COLO668 (cell line): ENCODE measurements around the gene ZNF554.
"Not testable (repeated sequence)": the region's sequence is repeated elsewhere in the genome, so short reads cannot be mapped to it uniquely, and the experiment has no call there.

Experiments
- DNase-seq: peaks from one replicate; lab custom pipeline; 2025; ENCODE audit not compliant: unreplicated experiment; lab: John Stamatoyannopoulos, UW

ZNF554 gene

GRCh38 chr19:2865334-2866100, 45.8 kb downstream of the ZNF554 start:
- no peak for DNase-seq

DNA sequence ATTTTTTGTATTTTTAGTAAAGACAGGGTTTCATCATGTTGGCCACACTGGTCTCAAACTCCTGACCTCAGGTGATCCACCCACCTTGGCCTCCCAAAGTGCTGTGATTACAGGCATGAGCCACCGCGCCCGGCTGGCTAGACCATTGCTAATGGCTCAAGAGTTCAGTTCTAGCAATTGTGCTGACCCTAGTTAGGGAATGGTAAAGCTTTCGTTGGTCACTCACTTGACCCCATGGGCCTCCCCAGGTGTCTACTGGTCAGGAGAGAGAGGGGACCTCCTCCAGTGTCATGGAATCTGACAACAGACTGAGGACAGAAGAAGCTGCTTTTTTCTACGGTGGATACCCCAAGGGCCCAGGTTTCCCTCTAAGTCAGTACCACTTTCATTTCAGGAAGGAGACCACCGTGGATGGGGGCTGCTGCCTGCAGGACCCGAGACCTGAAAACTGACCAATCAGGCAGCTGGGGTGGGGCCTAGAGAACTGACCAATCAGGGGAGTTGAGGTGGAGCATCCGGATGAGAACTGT, 46.9 kb downstream of the ZNF554 start:
- DNase-seq = no peak

DNA sequence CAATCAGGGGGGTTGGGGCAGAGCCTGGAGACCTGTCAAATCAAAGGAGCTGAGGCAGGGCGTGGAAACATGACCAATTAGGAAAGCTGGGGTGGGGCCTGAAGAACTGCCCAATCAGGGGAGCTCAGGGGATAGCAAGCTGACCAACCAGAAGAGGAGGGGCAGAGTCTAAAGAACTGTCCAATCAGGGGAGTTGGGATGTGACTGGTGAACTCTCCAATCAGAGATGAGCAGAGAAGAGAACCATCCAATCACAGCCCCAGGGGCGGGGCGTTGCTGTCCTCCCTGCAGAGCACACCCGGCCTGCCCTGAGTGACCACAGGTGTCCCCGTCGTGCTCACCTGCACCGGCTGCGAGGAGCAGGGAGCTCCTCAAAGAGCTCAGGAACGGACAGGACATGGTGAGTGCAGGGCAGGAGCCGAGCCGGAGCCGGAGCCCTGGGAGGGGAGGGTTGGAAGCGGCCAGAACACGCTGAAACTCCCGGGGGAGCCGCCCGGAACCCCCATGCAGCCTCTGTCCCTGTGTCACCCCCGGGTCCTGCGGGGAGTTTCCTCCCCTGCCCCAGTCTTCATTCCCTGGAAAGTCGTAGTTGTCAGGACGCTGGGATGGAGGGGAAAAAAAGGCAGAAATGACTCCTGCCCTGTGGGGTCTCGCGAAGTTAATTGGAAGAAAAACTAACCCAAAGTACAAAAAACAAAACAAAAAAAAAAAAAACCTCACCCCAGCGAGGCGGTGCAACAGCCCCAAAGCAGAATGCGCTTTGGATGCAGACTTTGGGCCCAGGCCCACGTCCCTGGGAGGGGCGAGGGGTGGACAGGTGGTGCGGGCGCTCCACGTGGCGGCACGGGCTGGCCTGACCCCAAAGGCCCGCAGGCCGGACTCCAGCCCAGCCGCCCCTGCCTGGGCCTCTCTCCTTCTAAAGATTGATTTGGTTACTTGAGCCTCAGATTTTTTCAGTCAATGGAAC, 47.6 kb downstream of the ZNF554 start, which contains the start of gene ZNF556:
Gene ZNF556 (plus strand): TSS at position 311 of the 967 bp plus-strand sequence. CDS start 87 bp downstream, at position 398.
- DNase-seq = no peak

DNA sequence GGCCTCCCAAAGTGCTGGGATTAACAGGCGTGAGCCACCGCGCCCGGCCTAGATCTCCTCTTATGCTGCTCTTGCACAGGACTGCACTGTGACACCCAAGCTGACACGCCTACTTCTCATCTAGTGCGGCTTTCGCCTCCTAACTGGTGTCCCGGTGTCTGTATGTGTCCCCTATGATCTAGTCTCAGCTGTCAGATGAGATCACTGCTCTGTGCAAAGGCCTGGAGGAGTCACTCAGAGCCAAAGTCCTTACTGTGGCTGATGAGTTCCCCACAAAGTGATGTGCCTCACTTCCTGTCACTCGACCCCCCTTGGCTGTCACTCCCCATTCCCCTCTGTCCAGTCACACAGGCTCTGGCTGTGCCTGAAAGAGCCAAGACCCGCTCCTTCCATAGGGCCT, 50.0 kb downstream of the ZNF554 start:
- no peak for DNase-seq

- DNase-seq = not testable (repeated sequence)
Observed at GRCh38 chr19:2872175-2872574, 52.5 kb downstream of the ZNF554 start.

DNA sequence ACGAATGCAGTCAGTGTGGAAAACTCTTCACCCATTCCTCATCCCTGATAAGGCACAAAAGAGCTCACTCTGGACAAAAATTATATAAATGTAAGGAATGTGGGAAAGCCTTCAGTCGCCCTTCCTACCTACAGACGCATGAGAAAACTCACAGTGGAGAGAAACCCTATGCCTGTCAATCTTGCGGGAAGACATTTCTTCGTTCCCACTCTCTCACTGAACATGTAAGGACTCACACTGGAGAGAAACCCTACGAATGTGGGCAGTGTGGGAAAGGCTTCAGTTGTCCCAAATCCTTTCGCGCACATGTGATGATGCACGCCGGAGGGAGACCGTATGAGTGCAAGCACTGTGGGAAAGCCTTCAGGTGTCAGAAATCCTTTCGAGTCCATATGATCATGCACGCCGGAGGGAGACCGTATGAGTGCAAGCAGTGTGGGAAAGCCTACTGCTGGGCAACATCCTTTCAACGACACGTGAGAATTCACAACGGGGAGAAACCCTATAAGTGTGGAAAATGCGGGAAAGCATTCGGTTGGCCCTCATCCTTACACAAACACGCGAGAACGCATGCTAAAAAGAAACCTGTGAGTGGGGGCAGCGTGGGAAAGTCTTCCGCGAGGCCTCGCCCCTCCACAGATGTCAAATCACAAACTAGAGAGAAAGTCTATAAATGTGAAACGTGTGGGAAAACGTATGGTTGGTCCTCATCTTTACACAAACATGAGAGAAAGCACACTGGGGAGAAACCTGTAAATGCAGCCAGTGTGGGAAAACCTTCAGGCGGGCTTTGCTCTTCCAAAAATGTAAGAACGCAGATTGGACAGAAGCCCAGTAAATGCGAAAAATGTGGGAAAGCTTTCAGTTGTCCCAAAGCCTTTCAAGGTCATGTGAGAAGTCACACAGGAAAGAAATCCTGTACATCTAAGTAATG, 58.0 kb downstream of the ZNF554 start:
- DNase-seq = no peak

DNA sequence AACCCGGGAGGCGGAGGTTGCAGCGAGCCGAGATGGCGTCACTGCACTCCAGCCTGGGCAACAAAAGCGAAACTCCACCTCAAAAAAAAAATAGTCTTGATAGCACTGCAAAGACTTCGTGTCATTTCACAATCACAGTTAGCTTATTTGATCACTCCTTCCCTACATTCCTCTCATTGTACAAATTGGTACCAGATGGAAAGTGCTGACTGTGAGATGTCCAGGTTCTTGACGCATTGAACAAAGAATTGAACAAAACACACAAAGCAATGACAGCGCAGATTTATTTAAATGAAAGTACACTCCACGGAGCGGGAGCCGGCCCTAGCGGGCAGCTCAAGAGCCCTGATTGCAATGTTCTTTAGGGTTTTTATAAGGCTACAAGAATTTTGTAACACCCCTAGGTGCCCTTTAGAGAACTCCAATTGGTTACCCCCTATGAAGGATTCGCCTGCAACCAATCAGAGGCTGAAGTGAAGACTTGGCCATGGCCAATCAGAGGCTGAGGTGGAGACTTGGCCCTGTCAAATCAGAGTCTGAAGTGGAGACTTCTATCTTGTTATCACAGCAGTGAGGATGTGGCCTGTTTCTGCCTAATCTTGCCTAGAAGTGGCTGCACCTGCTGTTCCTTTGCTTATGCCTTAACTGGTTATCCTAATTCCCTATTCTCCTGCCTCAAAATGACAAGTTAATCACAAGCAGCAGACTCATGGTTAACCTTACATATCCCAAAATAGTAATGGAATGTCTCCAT, 64.2 kb downstream of the ZNF554 start:
- DNase-seq = no peak

DNA sequence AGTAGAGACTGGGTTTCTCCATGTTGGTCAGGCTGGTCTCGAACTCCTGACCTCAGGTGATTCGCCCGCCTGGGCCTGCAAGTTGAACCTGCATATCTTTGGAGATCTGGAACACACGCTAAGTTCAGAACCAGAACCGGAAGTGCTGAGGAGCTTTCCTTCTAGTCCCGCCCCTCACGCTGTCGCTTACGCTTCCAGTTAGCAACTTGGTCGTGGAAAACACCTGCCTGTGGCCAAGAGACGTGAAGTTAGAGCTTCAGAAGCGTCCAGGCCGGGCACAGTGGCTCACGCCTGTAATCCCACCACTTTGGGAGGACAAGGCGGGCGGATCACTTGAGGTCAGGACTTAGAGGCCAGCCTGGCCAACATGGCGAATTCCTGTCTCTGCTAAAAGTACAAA, 66.1 kb downstream of the ZNF554 start:
- DNase-seq = no peak
